Brain microvascular endothelial cell (primary cell): ENCODE measurements around the gene ELSPBP1.
"Not testable (repeated sequence)": the region's sequence is repeated elsewhere in the genome, so short reads cannot be mapped to it uniquely, and the experiment has no call there.

Experiments used
- DNase-seq: peaks from one replicate; pipeline ENCODE4 v3.0.0-alpha.2; 2020
- H3K27ac ChIP-seq: fragments of 250-450 bp; sonication (Bioruptor Pico); 2 replicates; pipeline ENCODE4 v1.5.1; 2020; ENCODE audit warnings: mild to moderate bottlenecking, moderate library complexity
- H3K27me3 ChIP-seq: fragments of 250-450 bp; sonication (Bioruptor Pico); replicated peaks from 2 replicates; pipeline ENCODE4 v1.5.1; 2020; ENCODE audit warnings: mild to moderate bottlenecking
- H3K36me3 ChIP-seq: fragments of 250-450 bp; sonication (Bioruptor Pico); replicated peaks from 2 replicates; pipeline ENCODE4 v1.5.1; 2020; ENCODE audit warnings: mild to moderate bottlenecking
- H3K4me3 ChIP-seq: 2 replicates; pipeline ENCODE4 v1.5.1; 2011; ENCODE audit warnings: low read depth, mild to moderate bottlenecking, control low read depth, low read length, moderate library complexity
- in situ Hi-C: cut with HindIII; loops from 2 replicates; pipeline ENCODE4 v1.10.0; 2017; ENCODE audit warnings: low sequenced_read_pairs, low pct_ligation_motif_present
- TF ChIP-seq, protein P1 (sequence below): IDR thresholded peaks from 2 replicates; pipeline ENCODE4 v1.5.1; 2011; ENCODE audit warnings: low read depth, mild to moderate bottlenecking, moderate library complexity, low read length, control low read depth, inconsistent platforms; ENCODE audit errors: missing control alignments

The ELSPBP1 gene

DNA sequence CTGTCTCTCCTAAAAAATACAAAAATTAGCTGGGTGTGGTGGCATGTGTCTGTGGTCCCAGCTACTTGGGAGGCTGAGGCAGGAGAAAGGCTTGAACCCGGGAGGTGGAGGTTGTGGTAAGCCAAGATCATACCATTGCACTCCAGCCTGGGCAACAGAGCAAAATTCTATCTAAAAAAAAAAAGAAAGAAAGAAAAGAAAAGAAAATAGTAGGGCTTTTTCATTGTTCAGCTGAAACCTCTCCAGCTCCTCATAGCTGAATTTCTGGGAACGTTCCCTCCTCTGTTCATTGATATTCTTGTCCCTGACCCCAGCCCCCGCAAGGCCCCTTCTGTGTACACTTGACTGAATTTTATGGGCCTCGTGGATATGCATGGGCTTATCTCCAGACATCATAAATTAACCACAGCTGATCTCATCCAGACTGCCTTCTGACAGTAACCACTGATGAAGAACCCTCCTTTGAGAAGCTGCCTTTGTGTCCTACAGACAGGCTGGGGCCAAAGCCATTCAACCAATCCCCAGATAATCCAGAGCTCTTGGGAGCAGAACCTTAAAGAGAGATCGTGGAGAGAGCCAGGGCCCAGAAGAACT lies at the start of gene ELSPBP1:
Gene ELSPBP1, plus strand, starts transcription at position 424 of the 594 bp plus-strand sequence. CDS start 14,036 bp downstream, outside the sequence.
- no peaks in the 10 kb centered on the region for H3K27me3 ChIP-seq
- no peaks in the 10 kb centered on the region for H3K36me3 ChIP-seq
- no peak within 1 kb of the TSS for H3K4me3 ChIP-seq
- TF ChIP-seq, protein P1, sequence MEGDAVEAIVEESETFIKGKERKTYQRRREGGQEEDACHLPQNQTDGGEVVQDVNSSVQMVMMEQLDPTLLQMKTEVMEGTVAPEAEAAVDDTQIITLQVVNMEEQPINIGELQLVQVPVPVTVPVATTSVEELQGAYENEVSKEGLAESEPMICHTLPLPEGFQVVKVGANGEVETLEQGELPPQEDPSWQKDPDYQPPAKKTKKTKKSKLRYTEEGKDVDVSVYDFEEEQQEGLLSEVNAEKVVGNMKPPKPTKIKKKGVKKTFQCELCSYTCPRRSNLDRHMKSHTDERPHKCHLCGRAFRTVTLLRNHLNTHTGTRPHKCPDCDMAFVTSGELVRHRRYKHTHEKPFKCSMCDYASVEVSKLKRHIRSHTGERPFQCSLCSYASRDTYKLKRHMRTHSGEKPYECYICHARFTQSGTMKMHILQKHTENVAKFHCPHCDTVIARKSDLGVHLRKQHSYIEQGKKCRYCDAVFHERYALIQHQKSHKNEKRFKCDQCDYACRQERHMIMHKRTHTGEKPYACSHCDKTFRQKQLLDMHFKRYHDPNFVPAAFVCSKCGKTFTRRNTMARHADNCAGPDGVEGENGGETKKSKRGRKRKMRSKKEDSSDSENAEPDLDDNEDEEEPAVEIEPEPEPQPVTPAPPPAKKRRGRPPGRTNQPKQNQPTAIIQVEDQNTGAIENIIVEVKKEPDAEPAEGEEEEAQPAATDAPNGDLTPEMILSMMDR: no peak
- DNase-seq: no peak
- no peak within 1 kb of the TSS for H3K27ac ChIP-seq
- in situ Hi-C loops: no loop called here

DNA sequence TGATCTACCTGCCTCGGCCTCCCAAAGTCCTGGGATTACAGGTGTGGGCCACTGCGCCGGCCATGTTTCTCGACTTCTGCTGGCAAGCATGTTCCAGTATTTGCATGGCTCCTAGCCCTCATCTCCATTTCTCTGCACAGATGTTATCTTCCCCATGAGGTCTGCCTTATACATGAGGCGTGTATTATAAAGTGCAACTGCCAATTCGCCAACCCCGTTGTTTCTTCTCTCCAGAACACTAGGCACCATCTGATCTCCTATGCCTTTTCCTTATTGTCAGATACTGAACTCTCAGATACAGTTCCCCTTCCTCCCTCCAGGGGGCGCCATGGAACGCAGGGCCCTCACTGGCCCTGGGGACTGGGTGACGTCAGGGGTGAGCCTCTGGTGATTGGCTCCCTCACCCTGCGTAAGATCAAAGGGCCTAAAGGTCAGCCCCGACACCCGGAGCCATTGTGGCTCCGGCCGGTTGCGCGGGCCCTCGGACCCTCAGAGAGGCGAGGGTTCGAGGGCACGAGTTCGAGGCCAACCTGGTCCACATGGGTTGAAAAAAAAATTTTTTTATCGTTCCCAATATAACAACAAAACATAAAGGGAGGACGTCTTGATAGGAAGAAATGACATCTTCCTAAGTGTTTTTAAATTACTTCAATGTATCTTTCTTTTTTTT lies 44.4 kb upstream of the ELSPBP1 start:
- TF ChIP-seq, protein P1: peak; percentile 24
- H3K27ac ChIP-seq, in situ Hi-C loops, H3K36me3 ChIP-seq, H3K4me3 ChIP-seq, H3K27me3 ChIP-seq, DNase-seq: not testable (repeated sequence)

DNA sequence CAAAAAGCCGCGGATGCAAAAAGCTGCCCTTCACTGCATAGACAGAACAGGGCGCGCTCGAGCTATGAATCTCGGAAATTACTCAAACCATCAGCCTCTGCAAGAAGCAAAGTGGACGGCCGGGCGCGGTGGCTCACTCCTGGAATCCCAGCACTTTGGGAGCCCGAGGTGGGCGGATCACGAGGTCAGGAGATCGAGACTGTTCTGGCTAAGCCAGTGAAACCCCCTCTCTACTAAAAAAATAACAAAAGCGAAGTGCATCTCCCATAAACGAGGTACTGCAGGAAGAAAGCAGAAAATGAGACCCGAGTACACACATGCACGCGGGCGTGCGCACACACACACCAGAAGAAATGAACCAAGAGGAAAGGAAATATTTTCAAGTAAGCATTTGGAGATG lies 42.3 kb upstream of the ELSPBP1 start:
- in situ Hi-C loops, H3K27me3 ChIP-seq, H3K36me3 ChIP-seq, H3K27ac ChIP-seq, H3K4me3 ChIP-seq, DNase-seq: not testable (repeated sequence)

DNA sequence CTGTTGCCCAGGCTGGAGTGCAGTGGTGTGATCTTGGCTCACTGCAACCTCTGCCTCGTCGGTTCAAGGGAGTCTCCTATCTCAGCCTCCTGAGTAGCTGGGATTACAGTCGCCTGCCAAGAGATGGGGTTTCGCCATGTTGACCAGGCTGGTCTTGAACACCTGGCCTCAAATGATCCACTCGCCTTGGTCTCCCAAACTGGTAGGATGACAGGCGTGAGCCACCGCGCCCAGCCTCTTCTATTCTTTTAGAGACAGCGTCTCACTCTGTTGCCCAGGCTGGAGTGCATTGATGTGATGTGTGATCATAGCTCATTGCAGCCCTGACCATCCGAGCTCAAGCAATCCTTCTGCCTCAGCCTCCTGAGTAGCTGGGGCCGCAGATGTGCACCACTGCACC lies 38.5 kb upstream of the ELSPBP1 start:
- in situ Hi-C loops, H3K36me3 ChIP-seq, H3K4me3 ChIP-seq, H3K27ac ChIP-seq, DNase-seq, H3K27me3 ChIP-seq: not testable (repeated sequence)

DNA sequence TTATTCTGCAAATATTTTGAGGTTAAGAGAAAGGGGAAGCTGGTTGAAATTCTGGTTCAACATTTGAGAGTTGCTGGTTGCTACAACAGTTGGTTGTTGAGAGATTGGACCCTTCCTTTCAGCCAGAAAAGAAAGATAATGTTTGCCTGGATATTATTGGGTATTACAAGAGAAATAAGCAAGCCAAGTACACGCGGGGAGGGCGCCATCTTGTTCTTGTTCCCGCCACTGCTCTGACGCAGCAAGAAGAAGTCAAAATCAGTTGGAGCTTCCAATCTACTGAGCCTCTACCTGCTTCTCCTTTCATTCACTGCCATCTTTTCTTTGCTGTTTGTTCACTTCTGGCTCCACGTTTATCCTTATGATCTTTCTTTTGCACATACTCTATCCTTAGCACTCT lies 20.9 kb upstream of the ELSPBP1 start:
- DNase-seq: no peak
- H3K4me3 ChIP-seq: no peak overlapping the region
- in situ Hi-C loops: no loop called here
- H3K27ac ChIP-seq: no peak overlapping the region
- H3K27me3 ChIP-seq: no peaks in the 10 kb centered on the region
- H3K36me3 ChIP-seq: no peaks in the 10 kb centered on the region
- TF ChIP-seq, protein P1: no peak

DNA sequence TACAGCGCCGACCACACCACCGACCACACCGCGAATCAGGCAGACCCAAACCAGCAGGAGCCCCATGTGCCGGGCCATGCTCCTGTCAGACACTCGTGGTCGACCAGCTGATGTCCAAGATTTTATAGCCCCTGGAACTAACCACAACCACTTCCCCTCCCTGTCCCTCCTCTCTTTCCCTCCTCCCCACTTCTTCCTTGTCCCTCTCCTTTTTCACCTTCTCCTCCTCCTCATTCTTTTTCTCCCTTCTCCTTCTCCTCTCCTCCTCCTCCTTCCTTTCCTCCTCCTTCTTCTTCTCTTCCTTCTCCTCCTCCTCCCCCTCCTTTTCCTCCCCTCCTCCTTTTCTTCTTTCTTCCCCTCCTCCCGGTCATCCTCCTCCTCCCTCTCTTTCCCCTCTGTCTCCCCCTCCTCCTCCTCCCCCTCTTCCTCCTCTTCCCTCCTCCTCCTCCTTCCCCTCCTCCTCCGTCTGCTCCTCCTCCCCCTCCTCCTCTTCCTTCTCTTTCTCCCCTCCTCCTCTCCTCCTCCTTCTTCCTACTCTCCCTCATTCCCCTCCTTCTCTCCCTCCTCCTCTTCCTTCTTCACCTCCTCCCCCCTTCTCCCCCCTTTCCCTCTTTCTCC lies 3.1 kb upstream of the ELSPBP1 start:
- H3K27ac ChIP-seq: no peak overlapping the region
- in situ Hi-C loops: no loop called here
- no peaks in the 10 kb centered on the region for H3K36me3 ChIP-seq
- no peak overlapping the region for H3K4me3 ChIP-seq
- TF ChIP-seq, protein P1: no peak
- H3K27me3 ChIP-seq: no peaks in the 10 kb centered on the region
- no peak for DNase-seq
